Subcutaneous preadipocyte (primary cell): ENCODE results near the gene ATP6AP2. TPM values are rescaled to one million over a fixed set of nuclear protein-coding genes. Genes with fewer than 3 reads are reported as not detected.

Source experiments
- small RNA-seq: library from RNA; depleted of rRNA; stranded (forward); fragments of <200 nt; gene quantifications from one replicate; pipeline ENCODE3, GENCODE V24; 2012
- total RNA-seq: library from RNA; depleted of rRNA; stranded (reverse); fragments of >200 nt; gene quantifications from 2 replicates; pipeline ENCODE4 v1.2.3, GENCODE V29; 2012

Gene ATP6AP2, protein sequence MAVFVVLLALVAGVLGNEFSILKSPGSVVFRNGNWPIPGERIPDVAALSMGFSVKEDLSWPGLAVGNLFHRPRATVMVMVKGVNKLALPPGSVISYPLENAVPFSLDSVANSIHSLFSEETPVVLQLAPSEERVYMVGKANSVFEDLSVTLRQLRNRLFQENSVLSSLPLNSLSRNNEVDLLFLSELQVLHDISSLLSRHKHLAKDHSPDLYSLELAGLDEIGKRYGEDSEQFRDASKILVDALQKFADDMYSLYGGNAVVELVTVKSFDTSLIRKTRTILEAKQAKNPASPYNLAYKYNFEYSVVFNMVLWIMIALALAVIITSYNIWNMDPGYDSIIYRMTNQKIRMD
- 74.9 and 110 TPM in 2 replicates for total RNA-seq

DNA sequence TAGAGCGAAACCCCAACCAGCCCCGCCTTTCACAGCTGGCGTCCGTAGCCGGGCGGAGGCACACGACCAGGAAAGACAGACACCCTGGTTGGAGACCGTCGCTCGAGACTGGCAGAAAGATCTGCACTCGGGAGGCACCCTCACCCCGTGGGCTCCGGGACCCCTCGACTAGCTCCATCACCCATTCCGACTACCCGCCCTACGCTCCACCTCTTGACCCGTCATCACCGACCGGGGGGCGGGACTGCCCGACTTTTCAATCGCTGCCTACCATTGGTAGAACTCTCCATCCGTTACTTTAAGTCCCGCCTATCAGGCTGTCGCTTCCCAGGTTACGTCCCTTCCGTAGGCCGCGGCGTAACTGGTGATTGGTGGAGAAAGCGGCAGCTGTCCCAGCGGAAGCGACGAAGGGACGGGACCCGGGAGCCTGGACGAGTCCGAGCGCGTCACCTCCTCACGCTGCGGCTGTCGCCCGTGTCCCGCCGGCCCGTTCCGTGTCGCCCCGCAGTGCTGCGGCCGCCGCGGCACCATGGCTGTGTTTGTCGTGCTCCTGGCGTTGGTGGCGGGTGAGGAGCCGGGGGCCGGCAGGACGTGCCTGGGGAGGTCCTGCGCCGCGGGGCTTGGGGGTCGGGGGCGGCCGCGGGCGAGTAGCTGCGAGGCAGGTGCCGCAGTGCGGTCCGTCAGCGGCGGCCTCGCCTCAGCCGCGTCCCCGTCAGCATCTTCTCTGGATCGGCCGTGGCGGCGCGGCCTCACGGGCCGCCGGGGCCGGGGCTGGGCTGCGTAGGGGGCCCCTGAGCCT is at the start of gene ATP6AP2:
TSS of gene ATP6AP2 (plus strand) at position 434 of the 799 bp plus-strand sequence. CDS start at position 530, 96 bp downstream.

DNA sequence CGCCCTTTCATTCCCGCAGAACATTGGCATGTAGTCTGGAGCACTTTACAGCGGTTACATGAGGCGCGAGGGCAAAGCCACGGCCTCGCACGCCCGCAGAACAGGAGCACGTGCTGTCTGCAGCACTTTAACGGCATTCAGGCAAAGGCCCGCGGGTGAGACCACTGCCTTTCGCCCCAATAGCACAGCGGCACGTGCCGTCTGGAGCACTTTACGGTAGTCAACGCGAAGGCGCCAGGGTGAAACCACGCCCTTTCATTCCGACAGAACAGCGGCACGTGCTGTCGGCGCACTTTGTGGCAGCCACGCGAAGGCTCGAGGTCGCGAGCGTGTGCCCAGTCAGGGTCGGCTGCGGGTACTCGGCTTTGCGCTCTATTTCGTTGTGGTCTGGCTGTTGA is 42.4 kb downstream of the ATP6AP2 start, which contains the start of gene MPC1L:
TSS of gene MPC1L (plus strand) at position 290 of the 398 bp plus-strand sequence. CDS start 138 bp downstream, outside the sequence.

DNA sequence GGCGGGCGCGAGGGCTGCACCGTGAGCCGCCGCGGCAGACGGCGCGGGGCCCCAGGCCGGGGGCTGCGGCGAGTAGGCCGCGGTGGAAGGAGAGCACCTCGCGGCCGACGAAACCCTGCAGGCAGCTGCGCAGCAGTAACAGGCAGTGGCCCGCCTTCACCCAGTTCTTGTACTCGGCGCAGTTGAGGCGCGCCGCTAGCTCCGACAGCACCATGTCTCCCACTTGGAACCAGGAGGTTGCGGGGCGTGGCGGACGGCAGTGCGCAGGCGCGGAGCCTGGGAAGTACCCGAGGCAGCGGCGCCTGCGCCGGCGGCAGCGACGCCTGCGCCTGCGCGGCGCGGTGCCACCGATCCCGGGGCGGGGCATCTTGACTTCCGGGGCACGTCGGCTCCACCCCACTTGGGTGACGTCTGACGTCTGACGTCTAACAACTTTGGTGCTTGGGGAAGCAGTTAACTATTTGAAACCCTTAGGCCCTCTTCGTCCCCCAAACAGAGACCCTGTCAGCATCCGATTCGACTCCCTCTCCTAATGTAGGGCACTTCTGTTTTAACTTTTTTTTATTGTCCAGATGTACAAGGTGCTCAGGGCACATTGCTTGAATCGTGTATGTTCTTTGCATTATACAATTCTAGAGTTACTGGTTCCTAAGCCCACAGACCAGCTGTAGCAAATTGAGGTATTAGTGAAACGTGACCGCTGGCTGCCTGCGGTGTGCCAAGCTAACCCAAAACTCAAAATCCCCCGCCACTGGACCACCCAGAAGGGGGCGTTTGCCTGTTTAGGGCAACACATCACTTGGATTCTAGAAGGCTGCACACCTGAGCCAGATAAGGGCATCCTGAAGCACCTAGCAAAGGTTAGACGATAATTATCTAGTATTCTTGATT is 66.8 kb downstream of the ATP6AP2 start, which contains the start of gene CXorf38:
TSS of gene CXorf38 (minus strand) at position 255 of the 891 bp plus-strand sequence. CDS start at position 214, 41 bp downstream.

Small RNA genes within 50 kb of the gene (small RNA-seq; reads per million reads assigned to genes)
- gene RNU7-164P = not detected

Other genes with a start within 250 kb of the ATP6AP2 start
- gene MPC1L, start 42.5 kb downstream of the ATP6AP2 start, total RNA-seq = not detected in 2 replicates
- gene CXorf38, start 66.6 kb downstream of the ATP6AP2 start, total RNA-seq = 12.1 and 16.4 TPM in 2 replicates
- 16.2 and 20.1 TPM in 2 replicates for gene MED14, start 154.6 kb downstream of the ATP6AP2 start, total RNA-seq